Forelimb muscle (tissue), 1 donor: ENCODE measurements around the gene CD6. TPM values are rescaled to one million over a fixed set of nuclear protein-coding genes. Genes with fewer than 3 reads are reported as not detected.

Source experiments
- DNase-seq: peaks from one replicate; pipeline ENCODE4 v3.0.0-alpha.2; 2013; ENCODE audit warnings: low read depth
- polyA plus RNA-seq: library from polyadenylated mRNA; unstranded; fragments of 120-200 nt; gene quantifications from one replicate; pipeline ENCODE4 v1.2.1, GENCODE V29; 2013; ENCODE audit not compliant: insufficient read length

CD6 gene
- polyA plus RNA-seq, 1 donor = 0.83 TPM

DNA sequence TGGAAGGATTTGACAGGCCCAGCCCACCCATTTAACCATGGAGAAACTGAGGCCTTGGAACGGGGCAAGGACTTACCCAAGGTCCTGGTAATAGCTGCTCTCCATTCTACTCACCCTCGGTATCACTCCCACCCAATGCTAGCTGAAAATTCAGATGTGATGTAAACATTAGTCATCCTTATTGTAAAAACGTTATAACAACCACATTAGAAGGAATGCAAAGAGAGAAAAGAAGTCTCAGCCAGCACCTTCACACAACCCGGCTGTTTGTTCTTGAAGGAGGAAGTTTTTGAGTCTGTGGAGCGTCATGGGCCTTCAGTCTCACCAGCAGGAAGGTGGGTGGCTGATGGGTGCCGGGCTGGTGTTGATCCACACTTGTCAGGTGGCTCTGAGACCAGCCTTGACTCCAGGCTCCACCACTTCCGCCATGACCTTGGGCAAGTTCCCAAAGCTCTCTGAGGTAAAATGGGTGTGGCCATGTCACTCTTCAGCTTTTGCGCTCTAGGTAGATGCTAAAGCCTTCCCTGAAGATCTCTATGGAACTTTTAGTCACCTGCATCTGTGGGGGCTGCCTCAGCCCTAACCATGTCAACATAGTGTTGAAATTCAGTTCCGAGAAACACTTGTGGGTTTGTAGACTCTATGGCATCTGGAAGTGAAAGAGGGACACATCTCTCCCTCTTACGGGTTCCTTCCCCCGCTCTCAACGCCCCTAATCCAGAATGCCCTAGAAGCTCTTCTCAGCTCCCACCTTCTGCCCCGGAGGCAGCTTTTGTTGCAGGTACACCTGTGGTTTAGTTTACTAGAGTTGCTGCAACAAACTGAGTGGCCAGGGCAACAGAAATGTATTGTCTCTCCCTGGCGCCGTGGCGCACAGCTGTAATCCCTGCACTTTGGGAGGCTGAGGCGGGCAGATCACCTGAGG is 14.8 kb downstream of the CD6 start:
- no peak for DNase-seq

DNA sequence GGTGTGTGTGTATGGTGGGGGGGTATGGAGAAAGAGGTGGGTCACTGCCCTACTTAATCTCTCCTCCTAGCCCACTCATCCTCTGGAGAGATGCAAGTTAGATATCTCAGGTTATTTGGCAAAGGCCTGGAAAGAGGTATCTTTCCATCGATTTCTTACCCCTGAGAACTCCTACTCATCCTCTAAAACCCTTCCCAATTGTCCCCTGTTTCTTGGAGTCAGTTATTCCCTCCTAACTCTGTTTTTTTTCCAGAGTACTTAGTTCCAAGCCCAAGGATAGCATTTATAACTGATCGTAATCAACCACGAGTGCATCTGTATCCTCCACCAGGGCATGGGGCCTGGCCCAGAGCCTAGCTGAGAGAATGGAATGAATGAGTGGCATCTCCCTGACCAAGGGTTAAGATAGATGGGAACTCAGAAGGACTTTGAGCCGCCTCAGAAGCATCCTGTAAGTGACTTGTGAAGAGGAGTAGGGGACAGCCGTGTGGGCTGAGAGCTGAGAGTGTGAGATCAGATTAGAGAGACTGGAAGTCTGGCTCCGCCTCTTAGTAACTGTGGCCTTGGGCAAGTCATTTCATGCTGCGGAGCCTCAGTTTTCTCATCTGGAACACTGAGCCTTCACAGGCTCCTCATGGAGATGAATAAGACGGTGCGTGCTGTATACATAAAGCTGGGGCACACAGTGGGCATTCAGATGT is 16.2 kb downstream of the CD6 start:
- no peak for DNase-seq

DNA sequence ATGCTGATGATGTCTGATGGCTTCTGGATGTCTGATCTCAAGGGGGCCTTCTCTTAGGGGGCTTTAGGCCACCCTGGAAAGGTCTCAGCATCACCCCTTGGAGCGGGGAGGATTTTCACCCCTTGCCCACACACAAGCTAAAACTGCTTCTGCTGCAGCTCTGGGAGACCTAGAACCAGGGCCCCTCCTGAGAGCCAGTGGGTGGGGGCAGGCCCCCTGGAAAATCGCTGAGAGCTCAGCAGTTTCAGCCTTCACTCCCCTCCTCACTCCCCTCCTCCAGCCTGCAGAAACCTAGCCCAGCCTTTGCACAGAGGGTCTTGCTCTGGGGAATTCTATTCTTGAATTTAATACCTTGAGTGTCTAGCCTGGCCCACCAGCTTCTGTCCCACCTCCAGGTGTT is 17.2 kb downstream of the CD6 start:
- no peak for DNase-seq

DNA sequence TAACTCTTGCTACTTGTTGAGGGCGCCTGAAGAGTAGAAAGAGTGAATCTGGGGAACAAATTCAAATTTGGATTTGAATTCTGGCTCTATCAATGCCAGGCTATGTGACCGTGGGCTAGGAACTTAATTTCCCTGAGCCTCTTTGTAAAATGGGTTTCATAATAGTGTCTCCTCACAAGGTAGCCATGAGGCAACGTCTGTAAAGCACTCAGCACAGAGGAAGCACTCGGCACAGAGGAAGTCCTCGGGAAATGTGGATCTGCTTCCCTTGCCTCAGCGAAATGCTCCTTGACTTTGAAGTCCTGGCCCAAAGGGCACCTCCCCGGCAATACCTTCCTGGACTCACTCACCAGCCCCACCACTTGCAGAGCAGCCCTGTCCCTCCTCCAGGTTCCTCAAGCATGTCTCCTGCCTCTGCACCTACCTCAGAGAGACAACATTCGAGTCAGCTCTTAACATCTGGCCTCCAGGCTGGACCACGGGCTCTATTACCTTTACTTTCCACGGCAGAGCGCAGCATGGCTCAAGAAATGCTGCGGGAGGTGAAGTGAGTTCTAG is 17.7 kb downstream of the CD6 start:
- no peak for DNase-seq

DNA sequence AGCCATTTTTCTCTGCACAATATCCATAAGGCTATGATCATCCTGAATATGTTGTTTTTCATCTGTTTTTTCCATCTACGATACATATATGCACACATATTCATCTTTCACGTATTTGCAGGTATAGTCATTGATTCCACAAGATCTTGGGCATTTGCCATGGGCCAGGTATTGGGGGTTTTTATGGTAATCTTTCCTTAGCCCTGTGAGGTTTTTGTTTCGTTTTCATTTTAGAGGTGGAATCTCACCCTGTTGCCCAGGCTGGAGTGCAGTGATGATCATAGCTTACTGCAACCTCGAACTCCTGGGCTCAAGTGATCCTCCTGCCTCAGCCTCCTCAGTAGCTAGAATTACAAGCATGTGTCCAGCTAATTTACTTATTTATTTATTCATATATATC is 20.0 kb downstream of the CD6 start:
- DNase-seq = no peak

DNA sequence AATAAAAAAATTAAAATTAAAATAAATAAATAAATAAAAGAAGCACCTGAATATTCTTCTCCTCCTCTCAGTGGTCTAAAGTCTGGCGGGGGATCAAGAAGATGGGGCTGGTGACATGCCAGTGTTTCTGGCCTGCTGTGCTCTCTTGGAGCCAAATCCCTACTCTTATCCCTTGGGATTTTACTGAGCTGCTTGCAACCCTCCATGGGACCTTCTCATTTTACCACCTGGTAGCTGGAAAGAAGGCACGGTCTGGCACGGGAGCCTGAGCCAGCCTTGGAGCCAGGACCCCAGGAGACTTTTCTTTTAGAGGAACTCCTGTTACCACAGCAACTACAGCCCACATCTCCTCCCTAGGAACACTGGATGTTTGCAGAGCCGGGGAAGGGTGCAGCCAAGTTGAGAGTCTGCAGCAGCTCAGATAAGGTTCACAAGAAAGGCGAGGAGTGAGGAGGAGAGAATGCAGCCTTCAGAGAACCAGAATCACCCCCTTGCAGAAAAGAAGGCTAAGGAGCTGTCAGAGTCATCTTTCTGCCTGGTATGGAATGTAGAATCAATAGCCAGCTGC is 21.4 kb downstream of the CD6 start:
- no peak for DNase-seq

DNA sequence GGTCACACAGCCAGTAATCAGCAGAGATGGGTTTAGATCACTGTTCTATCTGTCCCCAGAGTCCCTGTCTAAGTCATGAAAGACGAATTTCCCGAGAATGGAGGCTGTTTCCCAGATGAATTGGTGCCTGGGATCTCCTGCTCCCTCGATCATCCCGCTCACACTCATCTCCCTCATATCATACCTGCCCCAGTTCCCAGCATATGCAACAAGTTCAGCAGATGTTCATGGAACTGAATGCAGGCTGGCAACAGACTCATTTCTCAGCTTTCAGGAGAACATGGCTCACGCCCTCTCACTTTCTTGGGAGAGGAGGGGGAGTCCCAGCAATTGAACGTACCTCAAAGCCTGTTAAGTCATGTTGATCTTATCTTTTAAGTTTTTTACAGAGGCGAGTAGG is 22.1 kb downstream of the CD6 start:
- DNase-seq = no peak

DNA sequence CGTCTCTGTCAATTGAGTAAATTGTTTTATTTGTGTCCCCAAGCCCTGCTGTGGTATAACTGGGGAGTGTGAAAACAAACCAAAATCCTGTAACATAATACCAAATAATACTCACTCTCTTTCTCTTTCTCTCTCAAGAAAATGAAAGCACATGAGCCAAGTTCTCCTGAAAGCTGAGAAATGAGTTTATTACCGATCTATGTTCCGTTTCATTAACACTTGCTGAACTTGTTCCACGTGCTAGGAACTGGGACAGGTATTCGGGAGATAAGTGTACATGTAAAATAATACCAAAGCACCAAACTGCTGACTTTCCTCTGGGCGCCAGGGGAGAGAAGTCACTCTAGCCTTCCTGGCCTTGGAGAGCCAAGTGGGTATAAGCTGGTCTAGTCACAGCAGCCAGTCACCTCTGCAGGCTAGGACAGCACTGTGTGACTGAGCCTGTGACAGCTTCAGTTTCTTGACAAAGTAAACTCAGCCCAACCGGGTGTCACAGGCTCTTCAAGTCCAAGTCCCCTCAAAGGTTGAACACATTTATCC is 23.1 kb downstream of the CD6 start:
- no peak for DNase-seq

DNA sequence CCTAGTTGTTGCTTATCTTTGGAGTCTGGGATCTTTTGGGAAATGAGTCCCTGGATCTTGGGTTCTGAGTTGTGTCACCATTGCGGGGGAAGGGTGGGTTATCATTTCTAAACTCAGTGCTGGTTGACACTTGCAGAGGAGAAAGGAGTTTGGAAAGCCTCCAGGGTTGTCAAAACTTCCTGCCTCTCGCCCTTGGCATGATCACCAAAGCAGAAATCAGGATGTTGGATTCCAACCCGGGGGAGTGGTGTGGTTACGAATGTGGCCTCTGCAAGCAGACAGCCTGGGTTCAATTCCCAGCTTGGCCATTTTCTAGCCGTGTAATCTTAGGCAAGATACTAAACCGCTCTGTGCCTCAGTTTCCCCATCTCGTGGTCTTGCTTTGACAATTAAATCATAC is 24.3 kb downstream of the CD6 start:
- no peak for DNase-seq

DNA sequence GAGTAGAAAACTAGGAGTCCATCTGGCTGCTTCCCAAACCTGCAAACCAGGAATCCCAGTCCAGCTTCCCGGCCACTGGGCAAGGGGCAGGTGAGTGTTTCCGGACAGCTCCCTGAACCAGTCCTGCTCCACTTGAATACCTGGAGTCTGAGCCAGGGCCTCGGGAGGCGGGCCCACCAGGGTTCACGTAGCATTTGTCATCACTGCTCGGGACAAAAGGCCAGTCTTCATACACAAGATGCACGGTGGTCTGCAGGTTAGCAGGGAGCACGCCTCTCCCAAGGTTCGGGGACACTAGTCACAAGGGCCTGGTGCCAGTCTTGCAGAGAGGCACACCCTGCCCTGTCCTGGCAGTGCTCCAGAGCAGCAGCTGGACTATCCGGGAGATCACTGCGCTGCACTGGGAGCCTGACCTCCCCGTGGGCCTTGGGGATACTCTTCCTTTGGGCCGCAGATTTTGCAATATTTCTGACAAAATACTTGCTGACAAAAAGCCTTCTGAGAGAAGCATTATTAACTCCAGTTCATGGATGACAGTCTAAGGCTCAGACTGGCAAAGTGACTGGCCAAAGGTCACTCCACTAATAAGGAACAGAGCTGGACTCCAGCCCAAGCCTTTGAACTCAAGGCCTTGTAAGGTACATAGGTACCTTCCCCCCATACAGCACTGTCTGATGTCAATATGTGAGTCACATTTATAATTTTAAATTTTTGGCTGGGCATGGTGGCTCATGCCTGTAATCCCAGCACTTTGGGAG is 25.1 kb downstream of the CD6 start:
- DNase-seq = no peak

DNA sequence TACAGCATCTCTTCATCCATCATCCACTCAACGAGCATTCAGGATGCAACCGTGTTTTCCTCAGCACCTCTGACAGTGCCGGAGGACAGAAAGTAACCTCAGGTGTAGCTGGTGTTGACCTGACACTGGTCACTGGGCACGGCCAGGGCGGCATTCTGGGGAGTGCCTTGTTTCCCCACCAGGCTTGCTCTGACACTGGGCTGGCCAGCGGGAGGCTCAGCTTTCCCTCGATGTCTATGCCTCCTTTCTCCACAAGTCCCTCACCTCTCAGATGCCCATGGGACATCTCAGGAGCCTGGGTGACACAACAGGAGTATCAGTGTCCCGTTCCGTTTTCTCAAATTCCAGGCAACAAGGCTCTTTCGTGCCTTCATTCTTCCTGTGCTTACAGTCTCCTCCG is 28.9 kb downstream of the CD6 start:
- DNase-seq = no peak

DNA sequence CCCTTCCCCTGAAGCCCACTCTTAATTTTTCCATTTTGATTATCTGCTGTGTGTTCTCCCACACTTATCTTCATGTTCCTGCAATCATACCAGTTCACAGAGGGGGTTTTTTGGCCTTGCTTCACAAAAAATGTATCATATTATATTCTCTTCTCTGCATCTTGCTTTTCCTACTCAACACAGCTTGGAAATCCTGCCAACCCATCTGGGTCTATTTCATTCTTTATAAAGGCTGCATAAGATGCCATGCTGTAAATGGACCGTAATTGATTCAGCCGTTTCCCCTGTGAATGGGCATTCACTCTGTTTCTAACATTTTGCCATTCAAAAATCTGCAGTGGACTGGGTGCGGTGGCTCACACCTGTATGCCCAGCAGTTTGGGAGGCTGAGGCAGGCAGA is 30.5 kb downstream of the CD6 start:
- no peak for DNase-seq

DNA sequence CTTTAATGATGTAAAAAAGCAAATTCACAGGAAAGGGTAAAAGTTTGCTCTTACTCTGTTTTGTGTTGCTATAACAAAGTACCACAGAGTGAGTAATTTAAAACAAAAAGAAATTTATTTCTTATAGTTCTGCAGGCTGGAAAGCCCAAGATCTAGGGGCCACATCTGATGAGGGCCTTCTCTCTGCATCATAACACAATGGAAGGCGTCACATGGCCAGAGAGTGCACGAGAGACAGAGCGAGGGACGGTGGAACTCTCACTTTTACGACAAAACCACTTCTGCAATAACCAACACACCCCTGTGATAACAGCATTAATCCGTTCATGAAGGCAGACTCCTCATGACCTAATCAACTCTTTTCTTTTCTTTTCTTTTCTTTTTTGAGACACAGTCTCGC is 31.1 kb downstream of the CD6 start:
- no peak for DNase-seq

DNA sequence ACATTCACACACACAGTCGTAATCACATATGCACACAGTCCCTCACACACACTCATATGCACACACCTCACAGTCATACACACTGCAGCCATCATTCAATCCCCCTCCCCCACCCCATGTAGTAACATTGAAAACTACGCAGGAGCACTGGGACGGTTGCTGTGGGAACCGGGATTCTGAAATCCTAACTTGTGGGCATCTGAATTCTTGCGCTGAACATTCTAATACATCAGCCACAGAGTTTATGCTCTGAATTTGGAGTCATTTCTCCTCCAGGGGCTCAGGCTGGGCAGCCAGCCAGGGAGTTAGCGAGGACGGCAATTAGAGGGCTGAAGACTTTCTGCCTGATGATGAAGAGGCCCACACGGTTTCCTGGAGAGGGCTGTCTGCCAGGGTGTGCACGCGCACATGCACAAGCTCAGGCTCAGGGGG is 32.7 kb downstream of the CD6 start:
- DNase-seq = peak; percentile 44

DNA sequence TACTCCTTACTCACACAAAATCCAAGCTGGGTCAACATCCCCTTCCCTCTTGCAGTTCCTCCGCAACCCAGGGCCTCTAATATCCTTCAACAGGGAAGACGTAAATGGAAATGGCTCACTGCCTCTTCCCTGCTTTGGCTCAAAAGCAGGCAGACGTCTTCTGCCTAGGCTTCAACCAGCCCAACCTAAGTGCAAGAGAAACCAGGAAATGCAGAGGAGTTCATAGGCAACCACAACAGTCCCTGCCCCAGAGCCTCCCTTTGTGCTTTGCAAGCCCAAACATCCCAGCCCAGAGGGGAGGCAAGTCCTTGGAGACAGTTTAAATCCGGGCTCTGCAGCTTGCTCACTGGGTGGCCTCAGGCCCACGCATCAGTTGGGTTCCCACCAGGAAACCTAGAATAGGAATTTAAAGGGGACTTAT is 33.3 kb downstream of the CD6 start:
- DNase-seq = no peak

DNA sequence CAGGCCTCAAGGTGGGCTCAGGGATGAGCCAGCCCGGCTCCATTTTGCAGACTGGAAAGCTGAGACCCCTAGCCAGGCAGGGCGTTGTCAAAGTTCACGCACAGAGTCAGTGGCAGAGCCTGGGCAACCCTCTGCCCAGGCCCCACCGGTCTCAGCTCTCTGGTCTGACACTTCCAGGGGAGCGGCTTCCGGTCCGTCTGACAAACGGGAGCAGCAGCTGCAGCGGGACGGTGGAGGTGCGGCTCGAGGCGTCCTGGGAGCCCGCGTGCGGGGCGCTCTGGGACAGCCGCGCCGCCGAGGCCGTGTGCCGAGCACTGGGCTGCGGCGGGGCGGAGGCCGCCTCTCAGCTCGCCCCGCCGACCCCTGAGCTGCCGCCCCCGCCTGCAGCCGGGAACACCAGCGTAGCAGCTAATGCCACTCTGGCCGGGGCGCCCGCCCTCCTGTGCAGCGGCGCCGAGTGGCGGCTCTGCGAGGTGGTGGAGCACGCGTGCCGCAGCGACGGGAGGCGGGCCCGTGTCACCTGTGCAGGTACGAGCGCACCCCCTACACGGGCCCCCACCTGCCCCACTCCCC is 36.0 kb downstream of the CD6 start:
- DNase-seq = no peak

DNA sequence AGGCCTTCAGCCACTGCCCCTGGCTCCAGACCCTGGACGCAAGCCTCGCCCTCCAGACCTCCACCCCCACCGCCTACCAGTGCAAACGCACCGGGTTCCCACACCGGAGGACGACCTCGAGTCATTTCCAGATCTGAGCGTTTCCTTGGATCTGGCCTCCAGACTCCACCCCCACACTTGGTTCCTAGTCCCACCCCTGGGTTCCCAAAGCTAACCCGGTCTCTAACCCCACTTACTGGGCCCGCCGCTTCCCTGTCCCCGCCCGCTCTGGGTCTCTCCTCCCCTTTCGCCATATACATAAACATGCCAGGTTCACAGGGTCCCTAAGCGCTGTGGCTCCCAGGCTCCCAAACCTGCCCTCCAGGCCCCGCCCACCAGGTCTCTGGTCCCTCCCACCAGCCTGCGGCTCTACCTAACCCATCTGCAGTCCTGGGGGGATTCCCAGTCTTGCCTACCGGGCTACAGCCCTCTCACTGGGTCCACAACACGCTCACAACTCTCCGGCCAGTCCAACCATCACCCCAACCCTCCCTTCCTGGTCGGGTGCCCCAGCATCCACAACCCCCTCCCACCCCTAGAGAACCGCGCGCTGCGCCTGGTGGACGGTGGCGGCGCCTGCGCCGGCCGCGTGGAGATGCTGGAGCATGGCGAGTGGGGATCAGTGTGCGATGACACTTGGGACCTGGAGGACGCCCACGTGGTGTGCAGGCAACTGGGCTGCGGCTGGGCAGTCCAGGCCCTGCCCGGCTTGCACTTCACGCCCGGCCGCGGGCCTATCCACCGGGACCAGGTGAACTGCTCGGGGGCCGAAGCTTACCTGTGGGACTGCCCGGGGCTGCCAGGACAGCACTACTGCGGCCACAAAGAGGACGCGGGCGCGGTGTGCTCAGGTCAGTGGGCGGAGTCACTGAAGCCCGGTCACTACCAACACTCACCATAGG is 36.7 kb downstream of the CD6 start:
- DNase-seq = no peak

DNA sequence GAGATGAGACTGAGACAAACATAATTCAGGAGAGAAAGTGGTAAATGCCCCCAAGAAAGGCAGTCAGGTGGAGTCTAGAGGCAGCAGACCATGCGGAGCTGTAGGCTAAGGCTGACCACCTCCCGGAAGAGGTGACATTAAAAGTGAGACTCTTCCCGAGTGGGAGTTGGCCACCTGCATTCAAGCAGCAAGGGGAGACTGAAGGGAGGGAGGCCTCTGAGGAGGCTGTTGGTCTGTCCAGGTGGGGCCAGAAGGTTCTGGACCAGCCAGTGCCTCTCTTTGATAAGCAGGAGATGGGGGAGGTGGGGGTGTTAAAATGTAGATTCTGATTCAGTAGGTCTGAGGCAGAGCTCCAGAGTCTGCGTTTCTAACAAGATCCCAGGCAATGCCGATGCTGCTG is 37.5 kb downstream of the CD6 start:
- no peak for DNase-seq

DNA sequence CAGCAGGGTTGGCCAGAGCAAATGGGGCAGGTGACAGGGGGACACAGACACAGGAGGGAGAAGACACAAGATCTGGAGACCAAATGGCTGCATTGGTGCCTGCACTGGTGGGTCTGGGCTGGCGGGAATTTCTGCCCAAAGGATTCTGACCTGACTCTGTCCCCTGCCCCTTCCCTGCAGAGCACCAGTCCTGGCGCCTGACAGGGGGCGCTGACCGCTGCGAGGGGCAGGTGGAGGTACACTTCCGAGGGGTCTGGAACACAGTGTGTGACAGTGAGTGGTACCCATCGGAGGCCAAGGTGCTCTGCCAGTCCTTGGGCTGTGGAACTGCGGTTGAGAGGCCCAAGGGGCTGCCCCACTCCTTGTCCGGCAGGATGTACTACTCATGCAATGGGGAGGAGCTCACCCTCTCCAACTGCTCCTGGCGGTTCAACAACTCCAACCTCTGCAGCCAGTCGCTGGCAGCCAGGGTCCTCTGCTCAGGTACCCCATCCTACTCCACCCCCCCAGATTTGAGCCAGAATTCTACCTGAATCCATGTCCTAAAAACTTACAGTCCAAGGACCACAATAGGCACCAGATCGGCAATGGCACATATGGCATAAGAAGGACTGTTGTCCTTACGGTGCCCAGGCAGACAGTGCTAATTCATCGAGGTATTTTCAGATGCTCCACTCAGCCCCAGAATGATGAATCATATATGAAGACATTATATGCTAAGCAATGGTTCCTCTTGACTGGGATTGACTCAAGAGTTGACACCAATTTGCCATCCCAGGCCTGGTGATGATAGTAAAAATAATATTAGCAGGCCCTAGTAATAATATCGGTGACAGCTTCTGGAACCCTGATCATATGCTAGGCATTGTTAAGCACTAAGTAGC is 38.2 kb downstream of the CD6 start:
- no peak for DNase-seq
